Tibial nerve (tissue), 3 donors: Measurements from ENCODE around the gene CHD6.

Experiments used
- CTCF ChIP-seq, 5 experiments: fragments of 200-600 bp in 3 of 5; fragments of 450-650 bp in 2 of 5; sonication (generic) in 3 of 5; IDR thresholded peaks; one replicate each; pipeline ENCODE4 v1.5.1; 2016 to 2019; ENCODE audit warnings: antibody characterized with exemption in 5 of 5, mild to moderate bottlenecking in 3 of 5, moderate library complexity in 2 of 5
- POLR2A ChIP-seq, 2 donors: fragments of 450-650 bp; IDR thresholded peaks; one replicate each; pipeline ENCODE4 v1.6.1; 2017; ENCODE audit warnings: antibody characterized with exemption in 2 of 2, mild to moderate bottlenecking in 2 of 2, moderate library complexity in 2 of 2

- TF ChIP-seq POLR2A (IDR thresholded peaks at IDR 0.05) (no peak), CTCF (IDR thresholded peaks at IDR 0.05) (no peak)
Observed at GRCh38 chr20:41483553-41483930, 134.6 kb downstream of the CHD6 start.
